DND-41 (cell line): ENCODE measurements around the gene SDK2.

ENCODE experiments used
- EZH2 ChIP-seq: IDR thresholded peaks from 3 replicates; pipeline ENCODE4 v1.6.1; 2012; ENCODE audit warnings: borderline replicate concordance, low read depth, mild to moderate bottlenecking, moderate library complexity, low read length, inconsistent platforms; ENCODE audit not compliant: severe bottlenecking
- TF ChIP-seq, protein P1 (sequence below): IDR thresholded peaks from 2 replicates; pipeline ENCODE4 v1.5.1; 2012; ENCODE audit warnings: borderline replicate concordance, low read length, moderate library complexity, mild to moderate bottlenecking; ENCODE audit not compliant: poor library complexity, severe bottlenecking; ENCODE audit errors: extremely low read depth

DNA sequence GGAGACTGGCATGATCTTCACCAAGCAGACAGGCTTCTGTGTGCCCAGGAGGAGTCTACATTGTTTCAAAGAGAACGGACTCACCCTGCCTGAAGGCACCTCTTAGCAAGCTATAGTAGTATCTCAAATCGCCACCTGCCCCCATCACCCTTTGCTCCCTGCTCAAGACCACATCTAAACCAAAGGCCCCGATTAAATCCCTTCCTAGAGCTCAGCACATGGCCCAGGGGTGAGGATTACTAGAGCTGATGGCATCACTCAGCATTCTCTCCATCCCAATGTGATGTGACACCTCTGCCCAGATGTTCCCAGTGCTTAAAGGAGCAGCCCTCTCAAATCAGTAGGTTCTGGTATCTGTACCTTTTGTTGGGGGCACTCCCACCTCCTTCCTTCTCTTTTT is 324.5 kb downstream of the SDK2 start:
- TF ChIP-seq, protein P1, sequence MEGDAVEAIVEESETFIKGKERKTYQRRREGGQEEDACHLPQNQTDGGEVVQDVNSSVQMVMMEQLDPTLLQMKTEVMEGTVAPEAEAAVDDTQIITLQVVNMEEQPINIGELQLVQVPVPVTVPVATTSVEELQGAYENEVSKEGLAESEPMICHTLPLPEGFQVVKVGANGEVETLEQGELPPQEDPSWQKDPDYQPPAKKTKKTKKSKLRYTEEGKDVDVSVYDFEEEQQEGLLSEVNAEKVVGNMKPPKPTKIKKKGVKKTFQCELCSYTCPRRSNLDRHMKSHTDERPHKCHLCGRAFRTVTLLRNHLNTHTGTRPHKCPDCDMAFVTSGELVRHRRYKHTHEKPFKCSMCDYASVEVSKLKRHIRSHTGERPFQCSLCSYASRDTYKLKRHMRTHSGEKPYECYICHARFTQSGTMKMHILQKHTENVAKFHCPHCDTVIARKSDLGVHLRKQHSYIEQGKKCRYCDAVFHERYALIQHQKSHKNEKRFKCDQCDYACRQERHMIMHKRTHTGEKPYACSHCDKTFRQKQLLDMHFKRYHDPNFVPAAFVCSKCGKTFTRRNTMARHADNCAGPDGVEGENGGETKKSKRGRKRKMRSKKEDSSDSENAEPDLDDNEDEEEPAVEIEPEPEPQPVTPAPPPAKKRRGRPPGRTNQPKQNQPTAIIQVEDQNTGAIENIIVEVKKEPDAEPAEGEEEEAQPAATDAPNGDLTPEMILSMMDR, result no peak
- TF ChIP-seq EZH2, result no peak
